Lower leg skin (tissue), 3 donors: ENCODE measurements around the gene DBF4B.

Experiments
- POLR2A ChIP-seq, 2 donors: fragments of 450-650 bp; IDR thresholded peaks; one replicate each; pipeline ENCODE4 v1.6.1; 2016 to 2017; ENCODE audit warnings: antibody characterized with exemption in 2 of 2, mild to moderate bottlenecking in 1 of 2, moderate library complexity in 1 of 2
- TF ChIP-seq, protein P1 (sequence below), 3 donors: fragments of 450-650 bp; IDR thresholded peaks; one replicate each; pipeline ENCODE4 v1.5.1; 2016; ENCODE audit warnings: antibody characterized with exemption in 3 of 3, mild to moderate bottlenecking in 3 of 3, moderate library complexity in 2 of 3

GRCh38 chr17:44792276-44792675 is 83.8 kb downstream of the DBF4B start:
- TF ChIP-seq, protein P1, sequence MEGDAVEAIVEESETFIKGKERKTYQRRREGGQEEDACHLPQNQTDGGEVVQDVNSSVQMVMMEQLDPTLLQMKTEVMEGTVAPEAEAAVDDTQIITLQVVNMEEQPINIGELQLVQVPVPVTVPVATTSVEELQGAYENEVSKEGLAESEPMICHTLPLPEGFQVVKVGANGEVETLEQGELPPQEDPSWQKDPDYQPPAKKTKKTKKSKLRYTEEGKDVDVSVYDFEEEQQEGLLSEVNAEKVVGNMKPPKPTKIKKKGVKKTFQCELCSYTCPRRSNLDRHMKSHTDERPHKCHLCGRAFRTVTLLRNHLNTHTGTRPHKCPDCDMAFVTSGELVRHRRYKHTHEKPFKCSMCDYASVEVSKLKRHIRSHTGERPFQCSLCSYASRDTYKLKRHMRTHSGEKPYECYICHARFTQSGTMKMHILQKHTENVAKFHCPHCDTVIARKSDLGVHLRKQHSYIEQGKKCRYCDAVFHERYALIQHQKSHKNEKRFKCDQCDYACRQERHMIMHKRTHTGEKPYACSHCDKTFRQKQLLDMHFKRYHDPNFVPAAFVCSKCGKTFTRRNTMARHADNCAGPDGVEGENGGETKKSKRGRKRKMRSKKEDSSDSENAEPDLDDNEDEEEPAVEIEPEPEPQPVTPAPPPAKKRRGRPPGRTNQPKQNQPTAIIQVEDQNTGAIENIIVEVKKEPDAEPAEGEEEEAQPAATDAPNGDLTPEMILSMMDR (IDR thresholded peaks at IDR 0.05) = no peak
- no peak for TF ChIP-seq POLR2A (IDR thresholded peaks at IDR 0.05)
